Measurements from ENCODE around the gene FAM13A.
"Not testable (repeated sequence)": the region's sequence is repeated elsewhere in the genome, so short reads cannot be mapped to it uniquely, and the experiment has no call there.

Gene FAM13A

GRCh38 chr4:88998891-88999290, 58.1 kb downstream of the FAM13A start:
- DNase-seq (ENCODE audit: low read depth), result no peak

GRCh38 chr4:88998001-88998400, 59.0 kb downstream of the FAM13A start:
- DNase-seq (ENCODE audit: low read depth), result no peak

GRCh38 chr4:88995874-88996273, 61.1 kb downstream of the FAM13A start:
- DNase-seq (ENCODE audit: low read depth), result no peak

GRCh38 chr4:88995257-88995656, 61.7 kb downstream of the FAM13A start:
- DNase-seq (ENCODE audit: low read depth), result not testable (repeated sequence)

GRCh38 chr4:88993246-88993645, 63.7 kb downstream of the FAM13A start:
- DNase-seq (ENCODE audit: low read depth), result no peak

GRCh38 chr4:88991746-88992145, 65.2 kb downstream of the FAM13A start:
- DNase-seq (ENCODE audit: low read depth), result no peak

GRCh38 chr4:88989990-88990389, 67.0 kb downstream of the FAM13A start:
- DNase-seq (ENCODE audit: low read depth), result no peak

GRCh38 chr4:88985088-88985773, 71.8 kb downstream of the FAM13A start:
- DNase-seq (ENCODE audit: low read depth), result no peak

GRCh38 chr4:88982757-88983156, 74.2 kb downstream of the FAM13A start:
- DNase-seq (ENCODE audit: low read depth), result no peak

GRCh38 chr4:88981993-88982392, 75.0 kb downstream of the FAM13A start:
- DNase-seq (ENCODE audit: low read depth), result no peak

GRCh38 chr4:88981556-88981955, 75.4 kb downstream of the FAM13A start:
- DNase-seq (ENCODE audit: low read depth), result no peak

- DNase-seq (ENCODE audit: low read depth), result no peak
Measured at GRCh38 chr4:88979276-88979675, 77.7 kb downstream of the FAM13A start.

- DNase-seq (ENCODE audit: low read depth), result no peak
Measured at GRCh38 chr4:88976775-88977035, 80.3 kb downstream of the FAM13A start.

- no peak for DNase-seq (ENCODE audit: low read depth)
Measured at GRCh38 chr4:88975958-88976774, 80.8 kb downstream of the FAM13A start.

- no peak for DNase-seq (ENCODE audit: low read depth)
Measured at GRCh38 chr4:88971536-88971935, 85.4 kb downstream of the FAM13A start.

GRCh38 chr4:88969746-88970145, 87.2 kb downstream of the FAM13A start:
- DNase-seq (ENCODE audit: low read depth), result no peak

GRCh38 chr4:88969271-88969670, 87.7 kb downstream of the FAM13A start:
- no peak for DNase-seq (ENCODE audit: low read depth)

- no peak for DNase-seq (ENCODE audit: low read depth)
Measured at GRCh38 chr4:88967883-88968331, 89.1 kb downstream of the FAM13A start.

GRCh38 chr4:88965053-88965452, 91.9 kb downstream of the FAM13A start:
- DNase-seq (ENCODE audit: low read depth), result no peak

- DNase-seq (ENCODE audit: low read depth), result no peak
Measured at GRCh38 chr4:88964450-88964849, 92.5 kb downstream of the FAM13A start.

- no peak for DNase-seq (ENCODE audit: low read depth)
Measured at GRCh38 chr4:88963817-88964216, 93.2 kb downstream of the FAM13A start.

GRCh38 chr4:88962396-88962795, 94.6 kb downstream of the FAM13A start:
- DNase-seq (ENCODE audit: low read depth), result no peak

GRCh38 chr4:88960576-88960975, 96.4 kb downstream of the FAM13A start:
- no peak for DNase-seq (ENCODE audit: low read depth)

GRCh38 chr4:88958080-88958479, 98.9 kb downstream of the FAM13A start:
- no peak for DNase-seq (ENCODE audit: low read depth)
